Measurements from ENCODE around the gene COX8A. TPM values are rescaled to one million over a fixed set of nuclear protein-coding genes. Genes with fewer than 3 reads are reported as not detected.

Gene COX8A
- total and polyA plus RNA-seq, 10 of the 15 experiments (the other 5 are each of a cell fraction or from before 2014, with no cell fraction given) = 243 to 1,476 (median 522) TPM

- TF ChIP-seq EGR1 (IDR thresholded peaks at IDR 0.05; ENCODE audit: borderline replicate concordance in 1 of 2, low read depth in 2 of 2, low read length in 2 of 2) (0 out of 3 replicates have a peak, but pooled peaks of 1 of the 2 experiments have one; percentile 46), RELA (IDR thresholded peaks at IDR 0.05; ENCODE audit: borderline replicate concordance, partially characterized antibody) (no peak), SP1 (IDR thresholded peaks at IDR 0.05; ENCODE audit: low read depth, low read length) (no peak), CBX5 (IDR thresholded peaks at IDR 0.05; ENCODE audit: low read depth) (no peak), ATF3 (IDR thresholded peaks at IDR 0.05; ENCODE audit: borderline replicate concordance, extremely low read depth, low read depth, low read length) (no peak), FOXM1 (IDR thresholded peaks at IDR 0.05; ENCODE audit: low read depth, low read length) (no peak), IKZF2 (IDR thresholded peaks at IDR 0.05) (peak in 1 of 2 experiments; percentile 14; a peak in 1 of 4 replicates), ZSCAN29 (IDR thresholded peaks at IDR 0.05) (no peak), MLLT1 (IDR thresholded peaks at IDR 0.05) (no peak), CHD2 (IDR thresholded peaks at IDR 0.05; ENCODE audit: borderline replicate concordance, low read depth, low read length) (no peak), NR2C1 (IDR thresholded peaks at IDR 0.05) (peak; percentile 55; the same call in 1 of the 2 replicates), SIX5 (IDR thresholded peaks at IDR 0.05; ENCODE audit: low read depth, low read length, severe bottlenecking) (no peak), TAF1 (IDR thresholded peaks at IDR 0.05; ENCODE audit: borderline replicate concordance, low read depth, low read length) (no peak)
- TF ChIP-seq, protein P1, sequence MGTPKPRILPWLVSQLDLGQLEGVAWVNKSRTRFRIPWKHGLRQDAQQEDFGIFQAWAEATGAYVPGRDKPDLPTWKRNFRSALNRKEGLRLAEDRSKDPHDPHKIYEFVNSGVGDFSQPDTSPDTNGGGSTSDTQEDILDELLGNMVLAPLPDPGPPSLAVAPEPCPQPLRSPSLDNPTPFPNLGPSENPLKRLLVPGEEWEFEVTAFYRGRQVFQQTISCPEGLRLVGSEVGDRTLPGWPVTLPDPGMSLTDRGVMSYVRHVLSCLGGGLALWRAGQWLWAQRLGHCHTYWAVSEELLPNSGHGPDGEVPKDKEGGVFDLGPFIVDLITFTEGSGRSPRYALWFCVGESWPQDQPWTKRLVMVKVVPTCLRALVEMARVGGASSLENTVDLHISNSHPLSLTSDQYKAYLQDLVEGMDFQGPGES (IDR thresholded peaks at IDR 0.05) = no peak
Measured at GRCh38 chr11:63939397-63939891, 35.0 kb upstream of the COX8A start (continued).
